ENCODE results near the gene OXER1. TPM values are rescaled to one million over a fixed set of nuclear protein-coding genes. Genes with fewer than 3 reads are reported as not detected.

OXER1 gene
- total and polyA plus RNA-seq, 2 of the 13 experiments (the other 11 are each of a cell fraction or from before 2014, with no cell fraction given): 8.0 to 9.0 TPM

GRCh38 chr2:42810121-42810970, 46.4 kb upstream of the OXER1 start (continued):
- TF ChIP-seq, protein P1, sequence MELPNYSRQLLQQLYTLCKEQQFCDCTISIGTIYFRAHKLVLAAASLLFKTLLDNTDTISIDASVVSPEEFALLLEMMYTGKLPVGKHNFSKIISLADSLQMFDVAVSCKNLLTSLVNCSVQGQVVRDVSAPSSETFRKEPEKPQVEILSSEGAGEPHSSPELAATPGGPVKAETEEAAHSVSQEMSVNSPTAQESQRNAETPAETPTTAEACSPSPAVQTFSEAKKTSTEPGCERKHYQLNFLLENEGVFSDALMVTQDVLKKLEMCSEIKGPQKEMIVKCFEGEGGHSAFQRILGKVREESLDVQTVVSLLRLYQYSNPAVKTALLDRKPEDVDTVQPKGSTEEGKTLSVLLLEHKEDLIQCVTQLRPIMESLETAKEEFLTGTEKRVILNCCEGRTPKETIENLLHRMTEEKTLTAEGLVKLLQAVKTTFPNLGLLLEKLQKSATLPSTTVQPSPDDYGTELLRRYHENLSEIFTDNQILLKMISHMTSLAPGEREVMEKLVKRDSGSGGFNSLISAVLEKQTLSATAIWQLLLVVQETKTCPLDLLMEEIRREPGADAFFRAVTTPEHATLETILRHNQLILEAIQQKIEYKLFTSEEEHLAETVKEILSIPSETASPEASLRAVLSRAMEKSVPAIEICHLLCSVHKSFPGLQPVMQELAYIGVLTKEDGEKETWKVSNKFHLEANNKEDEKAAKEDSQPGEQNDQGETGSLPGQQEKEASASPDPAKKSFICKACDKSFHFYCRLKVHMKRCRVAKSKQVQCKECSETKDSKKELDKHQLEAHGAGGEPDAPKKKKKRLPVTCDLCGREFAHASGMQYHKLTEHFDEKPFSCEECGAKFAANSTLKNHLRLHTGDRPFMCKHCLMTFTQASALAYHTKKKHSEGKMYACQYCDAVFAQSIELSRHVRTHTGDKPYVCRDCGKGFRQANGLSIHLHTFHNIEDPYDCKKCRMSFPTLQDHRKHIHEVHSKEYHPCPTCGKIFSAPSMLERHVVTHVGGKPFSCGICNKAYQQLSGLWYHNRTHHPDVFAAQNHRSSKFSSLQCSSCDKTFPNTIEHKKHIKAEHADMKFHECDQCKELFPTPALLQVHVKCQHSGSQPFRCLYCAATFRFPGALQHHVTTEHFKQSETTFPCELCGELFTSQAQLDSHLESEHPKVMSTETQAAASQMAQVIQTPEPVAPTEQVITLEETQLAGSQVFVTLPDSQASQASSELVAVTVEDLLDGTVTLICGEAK (IDR thresholded peaks at IDR 0.05): no peak
- TF ChIP-seq, protein P1 (CRISPR knock-in tag; IDR thresholded peaks at IDR 0.05): peak; percentile 79
- TF ChIP-seq ZNF136 (CRISPR knock-in tag; IDR thresholded peaks at IDR 0.05; ENCODE audit: low read depth): peak; percentile 78
- peak; percentile 91 for TF ChIP-seq ZNF543 (CRISPR knock-in tag; IDR thresholded peaks at IDR 0.05)
- peak; percentile 77 for TF ChIP-seq MXD1 (CRISPR knock-in tag; IDR thresholded peaks at IDR 0.05)
- TF ChIP-seq TRAFD1 (CRISPR knock-in tag; IDR thresholded peaks at IDR 0.05; ENCODE audit: borderline replicate concordance): no peak
- peak; percentile 94; the same call in 1 of the 2 replicates for TF ChIP-seq KDM4B (CRISPR knock-in tag; IDR thresholded peaks at IDR 0.05)
- TF ChIP-seq, protein P2, sequence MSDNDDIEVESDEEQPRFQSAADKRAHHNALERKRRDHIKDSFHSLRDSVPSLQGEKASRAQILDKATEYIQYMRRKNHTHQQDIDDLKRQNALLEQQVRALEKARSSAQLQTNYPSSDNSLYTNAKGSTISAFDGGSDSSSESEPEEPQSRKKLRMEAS (IDR thresholded peaks at IDR 0.05): peak; percentile 93
- TF ChIP-seq BORCS8-MEF2B (CRISPR knock-in tag; IDR thresholded peaks at IDR 0.05): peak; percentile 98
- TF ChIP-seq NFE2L2 (IDR thresholded peaks at IDR 0.05; ENCODE audit: low read length): no peak
- TF ChIP-seq SKI (IDR thresholded peaks at IDR 0.05; ENCODE audit: partially characterized antibody): peak; percentile 78
- TF ChIP-seq ZNF772 (CRISPR knock-in tag; IDR thresholded peaks at IDR 0.05): peak; percentile 92
